NCI-H1048 (cell line): Measurements from ENCODE around the gene AMER3.
"Not testable (repeated sequence)": the region's sequence is repeated elsewhere in the genome, so short reads cannot be mapped to it uniquely, and the experiment has no call there.

Experiments used
- DNase-seq: peaks from one replicate; lab custom pipeline; 2025; lab: John Stamatoyannopoulos, UW

Gene AMER3, protein sequence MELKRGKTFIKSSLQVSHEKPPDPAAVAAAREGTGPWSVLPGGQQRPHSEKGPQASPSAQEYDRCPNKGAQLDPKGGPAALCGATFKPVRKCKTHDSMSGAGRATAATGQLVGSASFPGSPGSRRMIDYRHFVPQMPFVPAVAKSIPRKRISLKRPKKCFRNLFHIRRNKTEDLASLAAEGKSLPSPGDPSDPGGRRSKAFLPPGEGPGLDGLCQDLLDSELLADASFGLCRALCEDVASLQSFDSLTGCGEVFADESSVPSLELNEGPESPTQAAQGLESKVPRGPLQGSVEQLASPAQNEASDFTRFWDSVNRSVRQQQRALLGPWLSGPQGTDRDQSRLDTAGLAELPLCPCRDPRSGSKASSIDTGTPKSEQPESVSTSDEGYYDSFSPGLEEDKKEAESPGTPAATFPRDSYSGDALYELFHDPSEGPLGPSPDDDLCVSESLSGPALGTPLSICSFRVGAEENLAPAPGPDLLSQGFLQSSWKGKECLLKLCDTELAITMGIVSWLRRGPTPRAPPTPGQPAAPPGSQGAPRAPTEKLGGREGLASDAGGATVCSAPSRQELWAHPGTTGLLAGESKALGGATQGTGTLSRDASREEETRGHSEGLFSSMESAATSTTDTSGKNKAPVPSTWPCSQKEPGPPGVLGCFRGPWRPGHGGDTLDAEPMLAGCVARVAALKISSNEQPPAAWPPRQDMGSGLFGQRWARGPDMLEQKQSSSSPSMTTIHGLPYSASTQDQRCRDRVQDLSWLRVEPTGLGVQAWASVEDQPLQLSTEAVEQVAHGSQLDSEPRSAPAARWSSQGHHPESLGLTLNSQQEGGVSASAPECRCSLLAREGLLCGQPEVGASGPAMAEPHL

DNA sequence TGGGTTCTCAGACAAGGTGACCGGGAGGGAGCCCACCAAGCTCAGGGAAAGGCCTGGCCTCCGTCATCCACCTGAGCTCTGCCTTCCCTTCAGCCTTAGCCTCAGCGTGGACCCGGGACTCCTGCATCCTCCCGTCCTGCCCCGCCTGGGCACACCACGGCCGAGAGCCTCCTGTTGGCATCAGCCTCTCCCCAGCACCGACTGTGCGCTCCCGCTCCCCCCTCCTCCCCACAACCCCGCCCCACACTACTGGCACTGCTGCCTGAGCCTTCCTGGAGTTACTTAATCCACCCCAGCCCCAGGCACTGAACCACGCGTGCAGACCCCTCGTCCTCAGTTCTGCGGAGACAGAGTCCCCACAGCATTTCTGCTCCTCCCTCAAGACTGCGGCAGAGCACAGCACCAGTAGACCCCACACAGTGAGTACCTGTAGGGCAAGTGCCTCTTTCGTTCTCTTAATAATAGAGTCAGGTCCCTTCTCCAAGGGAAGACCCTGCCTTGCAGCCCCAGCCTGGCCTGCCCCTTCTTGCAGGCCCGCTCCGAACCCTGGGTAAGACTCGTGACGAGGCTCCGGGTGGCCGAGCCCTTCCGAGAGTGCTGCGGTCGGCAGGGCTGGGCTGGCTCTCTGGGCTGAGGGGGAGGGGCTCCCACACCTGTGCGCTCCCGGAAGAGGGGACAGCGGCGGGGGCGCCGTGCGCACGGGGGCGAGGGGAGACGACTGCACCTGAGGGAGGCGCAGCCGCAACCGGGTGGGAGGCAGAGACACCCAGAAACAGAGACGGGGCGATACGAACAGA, at the start of gene AMER3:
Gene AMER3 (plus strand): TSS at position 285 of the 797 bp plus-strand sequence. CDS start 6,533 bp downstream, outside the sequence.
- no peak for DNase-seq

DNA sequence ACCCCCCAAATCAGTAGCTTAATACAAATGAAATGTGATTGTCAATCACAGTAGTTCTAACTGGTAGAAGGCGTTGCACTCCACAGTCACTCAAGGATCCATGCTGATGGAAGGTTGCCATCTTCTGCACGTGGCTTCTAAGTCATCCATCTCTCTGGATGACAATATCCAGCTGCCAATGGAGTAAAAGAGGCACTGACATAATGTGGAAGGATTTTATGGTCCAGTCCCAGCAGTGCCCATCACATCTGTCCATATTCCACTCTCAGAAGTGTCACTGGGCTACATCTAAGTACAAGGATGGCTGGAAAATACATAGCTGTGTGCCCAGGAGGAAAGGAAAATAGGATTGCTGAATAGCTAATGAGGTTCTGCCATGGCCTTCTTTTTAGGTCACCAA, 40.5 kb upstream of the AMER3 start:
- DNase-seq = not testable (repeated sequence)

DNA sequence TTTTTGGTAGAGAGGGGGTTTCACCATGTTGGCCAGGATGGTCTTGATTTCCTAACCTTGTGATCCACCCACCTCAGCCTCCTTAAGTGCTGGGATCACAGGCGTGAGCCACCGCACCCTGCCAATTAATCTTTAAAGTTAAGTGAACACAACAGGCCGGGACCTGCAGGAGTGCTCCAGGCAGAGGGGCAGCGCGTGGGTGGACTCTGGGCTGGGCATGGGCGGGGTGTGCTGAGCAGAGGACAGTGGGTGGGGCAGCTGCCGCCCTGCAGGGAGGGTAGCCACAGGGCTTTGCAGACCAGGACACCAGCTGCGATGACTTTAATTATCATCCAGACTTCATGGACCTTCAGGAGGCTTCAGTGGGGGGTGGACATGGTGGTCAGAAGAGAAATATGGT, 35.3 kb upstream of the AMER3 start:
- no peak for DNase-seq

DNA sequence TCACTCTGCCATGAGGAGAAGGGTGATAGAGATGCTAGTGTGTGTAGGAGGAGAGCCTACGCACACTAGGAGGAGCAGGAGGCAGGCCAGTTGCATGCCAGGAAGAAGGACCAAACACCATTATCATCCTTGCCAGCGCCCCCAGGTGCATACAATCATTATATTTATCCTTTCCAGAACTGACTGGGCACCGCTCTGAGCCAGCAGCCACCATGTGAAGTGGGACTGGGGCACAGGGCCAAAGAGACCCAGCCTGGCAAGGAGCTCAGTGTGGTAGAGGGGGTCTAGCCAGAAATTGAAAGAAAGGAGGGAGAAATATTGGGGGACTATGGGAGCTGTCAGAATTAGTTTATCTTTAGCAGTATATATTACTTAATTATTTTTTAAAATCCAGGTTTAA, 34.8 kb upstream of the AMER3 start:
- no peak for DNase-seq

DNA sequence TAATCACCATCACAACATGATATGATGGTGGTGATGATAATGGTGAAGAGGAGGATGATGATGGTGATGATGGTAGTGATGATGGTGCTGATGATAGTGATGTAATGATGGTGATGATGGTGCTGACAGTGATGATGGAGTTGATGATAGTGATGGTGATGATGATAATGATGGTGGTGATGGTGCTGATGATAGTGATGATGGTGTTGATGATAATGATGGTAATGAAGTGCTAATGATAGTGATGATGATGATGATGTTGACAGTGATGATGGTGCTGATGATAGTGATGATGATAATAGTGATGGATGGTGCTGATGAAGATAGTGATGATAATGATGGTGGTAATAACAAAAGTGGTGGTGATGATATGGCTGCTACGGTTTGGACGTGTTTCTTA, 30.9 kb upstream of the AMER3 start:
- no peak for DNase-seq

DNA sequence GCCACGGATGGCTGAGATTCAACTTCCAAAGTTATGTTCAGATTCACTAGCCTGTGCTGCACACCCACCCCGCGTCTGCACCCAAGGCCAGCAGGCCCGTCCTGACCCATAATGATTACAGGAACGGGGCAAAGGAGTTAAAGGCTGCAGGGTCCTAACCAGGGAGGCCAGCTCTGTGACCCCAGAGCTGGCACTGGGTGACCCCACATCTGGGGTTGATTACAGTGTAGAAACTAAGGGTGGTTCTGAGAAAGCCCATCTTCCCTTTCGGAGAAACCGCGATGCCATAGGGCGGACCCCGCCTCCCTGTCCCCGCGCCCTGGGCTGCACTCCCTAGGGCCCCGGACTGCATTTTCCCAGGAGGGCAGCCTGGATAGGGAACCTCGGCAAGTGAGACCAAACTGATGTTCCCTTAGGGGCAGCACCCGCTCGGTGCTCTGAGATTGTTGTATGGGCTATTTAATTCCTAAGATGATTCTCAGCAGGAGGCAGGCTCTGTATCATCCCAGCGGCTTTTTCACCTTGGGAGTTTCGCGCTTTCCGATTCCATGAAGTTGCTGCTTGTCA, 28.6 kb upstream of the AMER3 start:
- DNase-seq = no peak

DNA sequence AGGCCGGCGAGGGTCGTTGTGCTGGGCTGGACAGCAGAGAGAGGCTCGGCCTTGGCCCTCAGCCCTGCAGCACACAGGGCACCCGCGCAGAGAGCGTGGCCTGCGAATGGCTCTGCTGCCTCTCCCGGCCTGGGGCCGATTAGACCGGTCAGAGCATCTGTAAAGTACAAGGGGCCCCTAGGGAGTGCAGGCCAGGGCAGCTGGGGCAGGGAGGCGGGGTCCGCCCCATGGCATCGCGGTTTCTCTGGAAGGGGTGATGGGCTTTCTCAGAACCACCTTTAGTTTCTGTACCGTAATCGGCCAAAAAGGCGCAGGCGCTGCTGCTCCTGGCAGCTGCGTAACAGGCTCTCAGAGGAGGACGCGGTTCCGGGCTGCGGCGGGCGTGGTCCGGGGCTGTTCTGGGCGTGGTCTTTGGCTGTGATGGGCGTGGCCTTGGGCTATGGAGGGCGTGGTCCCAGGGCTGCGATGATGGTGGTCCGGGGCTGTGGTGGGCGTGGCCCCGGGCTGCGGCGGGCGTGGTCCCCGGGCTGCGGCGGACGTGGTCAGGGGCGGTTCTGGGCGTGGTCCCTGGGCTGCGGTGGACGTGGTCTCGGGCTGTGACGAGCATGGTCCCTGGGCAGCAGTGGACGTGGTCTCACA, 27.9 kb upstream of the AMER3 start:
- peak; percentile 80 for DNase-seq

DNA sequence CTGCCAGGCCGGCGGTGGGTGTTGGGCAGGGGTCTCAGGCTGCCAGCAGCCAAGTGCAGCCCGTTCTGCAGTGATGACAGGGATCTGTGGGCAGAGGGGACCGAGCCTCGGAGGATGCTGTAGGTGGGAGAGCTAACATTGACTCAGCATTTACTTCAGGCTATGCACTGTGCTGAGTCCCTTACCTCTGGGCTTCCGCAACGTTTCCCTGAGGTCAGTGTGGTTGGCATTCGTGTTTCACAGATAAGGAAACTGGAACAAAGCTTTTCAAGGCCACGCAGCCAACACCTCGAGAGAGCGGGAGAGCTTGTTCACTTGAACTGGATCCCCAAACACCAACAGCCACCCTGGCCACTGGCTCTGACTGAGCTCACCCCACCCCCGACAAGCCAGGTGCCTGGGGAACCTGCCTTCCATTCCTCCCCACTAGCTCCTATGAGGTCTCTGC, 27.3 kb upstream of the AMER3 start:
- no peak for DNase-seq

DNA sequence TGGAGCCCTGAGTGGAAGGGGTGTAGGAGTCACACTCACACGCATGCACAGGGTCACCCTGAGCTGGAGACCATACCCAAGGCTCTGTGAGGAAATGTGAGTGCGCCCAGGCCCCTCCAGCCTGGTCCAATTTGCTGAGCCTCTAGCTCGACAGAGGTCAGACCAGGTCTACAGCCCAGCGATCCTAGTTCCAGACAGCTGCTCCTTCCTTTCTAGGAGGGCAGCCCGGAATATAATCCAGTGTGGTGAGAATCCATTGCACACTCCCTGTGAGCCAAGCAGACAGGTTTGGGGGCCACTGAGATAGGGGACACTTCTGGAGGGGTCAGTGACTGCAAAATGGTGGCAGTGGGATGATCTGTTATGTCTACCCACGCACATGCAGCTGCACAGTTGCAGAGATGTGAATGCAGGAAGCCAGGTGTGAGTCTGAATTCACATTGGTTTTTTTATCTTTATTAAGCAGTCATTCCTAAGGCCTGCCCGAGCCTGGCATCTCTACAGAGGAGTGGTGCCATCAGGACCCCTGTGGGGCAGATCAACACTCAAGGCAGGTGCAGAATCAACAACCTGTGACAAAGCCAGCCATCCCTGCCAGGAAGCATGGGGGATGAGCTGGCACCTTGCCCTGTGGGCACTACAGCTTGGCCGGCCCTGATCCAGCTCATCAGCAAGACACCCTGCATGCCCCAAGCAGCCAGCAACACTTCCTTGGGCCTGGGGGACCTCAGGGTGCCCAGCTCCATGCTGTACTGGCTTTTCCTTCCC, 26.6 kb upstream of the AMER3 start, which contains the start of gene GPR148:
Gene GPR148 (plus strand): TSS at position 522 of the 768 bp plus-strand sequence. CDS start 82 bp downstream, at position 604.
- DNase-seq = no peak

DNA sequence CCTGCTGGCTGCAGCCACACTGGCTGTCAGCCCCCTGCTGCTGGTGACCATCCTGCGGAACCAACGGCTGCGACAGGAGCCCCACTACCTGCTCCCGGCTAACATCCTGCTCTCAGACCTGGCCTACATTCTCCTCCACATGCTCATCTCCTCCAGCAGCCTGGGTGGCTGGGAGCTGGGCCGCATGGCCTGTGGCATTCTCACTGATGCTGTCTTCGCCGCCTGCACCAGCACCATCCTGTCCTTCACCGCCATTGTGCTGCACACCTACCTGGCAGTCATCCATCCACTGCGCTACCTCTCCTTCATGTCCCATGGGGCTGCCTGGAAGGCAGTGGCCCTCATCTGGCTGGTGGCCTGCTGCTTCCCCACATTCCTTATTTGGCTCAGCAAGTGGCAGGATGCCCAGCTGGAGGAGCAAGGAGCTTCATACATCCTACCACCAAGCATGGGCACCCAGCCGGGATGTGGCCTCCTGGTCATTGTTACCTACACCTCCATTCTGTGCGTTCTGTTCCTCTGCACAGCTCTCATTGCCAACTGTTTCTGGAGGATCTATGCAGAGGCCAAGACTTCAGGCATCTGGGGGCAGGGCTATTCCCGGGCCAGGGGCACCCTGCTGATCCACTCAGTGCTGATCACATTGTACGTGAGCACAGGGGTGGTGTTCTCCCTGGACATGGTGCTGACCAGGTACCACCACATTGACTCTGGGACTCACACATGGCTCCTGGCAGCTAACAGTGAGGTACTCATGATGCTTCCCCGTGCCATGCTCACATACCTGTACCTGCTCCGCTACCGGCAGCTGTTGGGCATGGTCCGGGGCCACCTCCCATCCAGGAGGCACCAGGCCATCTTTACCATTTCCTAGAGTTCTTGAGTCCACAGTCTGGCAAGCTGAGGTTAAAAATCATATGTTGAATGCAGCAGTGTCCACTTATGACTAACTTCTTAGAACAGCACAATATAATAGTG, 25.7 kb upstream of the AMER3 start:
- DNase-seq = no peak

DNA sequence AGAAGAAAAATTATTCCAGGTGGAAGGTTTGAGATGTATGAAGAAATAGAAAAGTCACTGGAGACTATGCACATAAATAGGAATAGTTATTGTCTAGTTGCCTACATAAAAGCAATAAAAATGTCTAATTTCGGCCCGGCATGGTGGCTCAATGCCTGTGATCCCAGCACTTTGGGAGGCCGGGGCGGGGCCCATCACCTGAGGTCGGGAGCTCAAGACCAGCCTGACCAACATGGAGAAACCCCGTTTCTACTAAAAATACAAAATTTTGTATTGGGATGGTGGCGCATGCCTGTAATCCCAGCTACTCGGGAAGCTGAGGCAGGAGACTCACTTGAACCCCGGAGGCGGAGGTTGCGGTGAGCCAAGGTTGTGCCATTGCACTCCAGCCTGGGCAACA, 23.1 kb upstream of the AMER3 start:
- not testable (repeated sequence) for DNase-seq

DNA sequence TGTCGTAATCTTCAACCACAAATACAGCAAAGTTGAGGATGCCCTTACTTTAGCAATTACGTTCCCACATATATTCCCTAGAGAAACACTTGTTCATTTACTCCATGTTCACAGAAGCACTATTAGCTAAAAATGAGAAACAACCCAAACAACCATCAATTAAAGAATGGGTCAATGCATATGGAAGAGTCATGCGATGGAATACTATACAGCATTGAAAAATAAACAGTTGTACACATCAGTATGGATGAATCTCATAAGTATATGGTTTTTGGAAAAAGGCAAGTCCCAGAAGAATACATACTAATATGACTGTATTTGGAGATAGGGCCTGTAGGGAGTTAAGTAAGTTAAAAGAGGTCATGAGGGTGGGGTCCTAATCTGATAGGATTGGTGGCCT, 20.1 kb upstream of the AMER3 start:
- no peak for DNase-seq

DNA sequence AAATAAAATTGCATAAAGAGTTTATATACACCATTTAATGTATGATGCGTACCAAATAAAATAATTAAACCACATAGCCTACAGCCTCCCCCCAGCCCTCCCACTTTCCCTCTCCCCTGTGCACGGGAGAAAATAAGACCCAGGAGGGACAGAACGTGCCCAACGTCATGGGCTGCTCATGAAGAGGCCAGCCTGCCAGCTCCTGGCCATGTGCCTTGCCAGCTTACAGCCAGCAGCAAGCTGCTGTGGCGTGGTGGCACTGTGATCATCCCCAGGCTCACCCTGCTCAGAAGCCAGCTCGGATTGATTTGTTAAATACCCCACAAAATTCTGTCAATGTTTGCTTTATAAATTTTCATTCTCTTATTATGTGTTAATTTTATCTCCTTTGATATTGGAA, 18.9 kb upstream of the AMER3 start:
- DNase-seq = no peak

DNA sequence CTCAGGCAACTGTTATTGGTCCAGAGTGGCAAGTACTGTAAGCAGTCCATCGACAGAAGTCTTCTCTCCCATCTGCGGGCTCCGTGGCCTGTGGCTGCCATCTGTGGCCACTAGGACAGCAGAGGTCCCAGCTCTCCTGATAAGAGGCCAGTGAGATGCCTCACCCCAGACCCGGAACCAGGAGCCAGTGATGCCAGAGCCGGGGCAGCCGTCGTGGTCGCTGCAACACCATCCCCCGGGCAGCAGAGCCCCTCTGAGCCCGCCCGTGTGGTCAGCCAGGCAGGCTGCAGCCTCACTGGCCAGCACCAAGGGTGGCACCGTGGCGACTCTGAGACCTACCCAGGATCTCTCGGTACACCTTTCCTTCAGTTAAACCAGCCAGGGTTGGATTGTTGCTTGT, 17.7 kb upstream of the AMER3 start:
- DNase-seq = no peak

DNA sequence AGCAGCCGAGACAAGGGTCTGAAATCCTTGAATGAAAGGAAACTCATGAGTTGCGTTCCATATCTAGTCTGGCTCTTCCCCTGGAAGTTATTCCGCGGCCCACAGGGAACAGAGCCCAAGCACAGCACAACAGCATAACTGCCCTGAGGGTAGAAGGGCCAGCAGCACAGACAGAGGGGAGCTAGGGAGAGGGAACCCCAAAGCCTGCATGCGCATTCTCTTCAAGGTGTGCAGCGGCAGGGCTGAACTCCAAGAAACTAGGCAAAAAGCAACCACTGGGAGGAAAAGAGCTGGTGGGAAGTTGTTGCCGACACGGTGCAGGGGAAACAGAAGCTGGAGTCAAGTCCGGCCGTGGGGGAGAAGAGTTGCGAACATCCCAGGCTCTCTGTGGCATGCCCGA, 14.7 kb upstream of the AMER3 start:
- no peak for DNase-seq

DNA sequence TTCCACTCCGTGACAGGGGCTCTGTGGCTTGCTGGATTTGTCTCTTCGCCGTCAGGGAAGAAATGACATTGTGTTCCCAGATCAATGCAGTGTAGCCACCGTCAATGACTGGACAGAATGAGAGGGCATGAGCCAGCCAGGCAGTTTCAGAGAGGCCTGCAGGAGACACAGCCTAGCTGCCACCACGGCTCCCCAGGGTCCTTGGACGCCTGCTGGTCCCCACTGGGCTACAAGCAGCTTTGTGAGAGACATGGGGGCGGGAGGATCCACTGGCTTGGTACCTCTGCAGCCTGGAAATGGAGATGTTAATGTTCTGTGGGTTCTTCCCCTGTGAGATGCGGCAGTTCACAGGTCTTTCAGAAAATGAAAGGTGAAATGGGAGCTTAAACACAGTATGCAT, 12.1 kb upstream of the AMER3 start:
- no peak for DNase-seq

DNA sequence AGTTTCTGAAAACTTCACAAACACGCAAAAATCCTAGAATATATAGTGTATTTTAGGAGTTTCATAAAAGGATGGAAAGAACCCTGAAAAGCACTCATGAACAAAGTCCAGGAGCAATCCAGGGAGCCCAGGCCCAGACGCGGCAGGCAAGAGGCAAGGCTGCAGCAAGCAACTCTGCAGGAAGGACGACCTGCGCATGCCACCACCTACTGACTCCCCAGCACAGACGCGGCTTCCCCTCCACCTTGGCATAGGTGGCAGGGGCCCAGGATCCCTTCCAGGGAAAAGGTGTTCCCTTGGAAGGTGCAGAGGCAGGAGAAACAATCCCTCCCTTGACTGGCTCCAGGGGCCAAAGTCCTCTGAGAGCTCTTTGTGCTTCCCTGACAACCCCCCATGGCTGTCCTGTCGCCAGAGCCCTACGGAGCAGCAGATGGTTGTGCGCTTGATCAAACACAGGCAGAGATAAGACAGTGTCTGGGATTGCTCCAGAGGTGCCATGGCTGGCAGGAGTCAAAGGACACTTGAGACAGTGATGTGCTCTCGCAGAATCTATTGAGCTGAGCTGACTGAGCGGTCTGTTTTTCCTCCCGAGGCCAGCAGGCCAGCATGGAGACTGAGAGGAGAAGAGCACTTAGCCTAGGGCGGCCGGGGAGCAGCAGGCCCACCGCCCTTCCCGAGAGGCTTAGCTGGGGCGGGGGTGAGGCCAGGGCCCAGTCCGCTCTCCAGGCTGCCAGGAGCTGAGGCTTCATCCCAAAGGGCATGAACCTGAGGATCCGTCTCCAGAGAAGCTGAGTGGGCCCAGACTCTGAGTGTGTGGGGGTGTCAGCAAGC, 10.8 kb upstream of the AMER3 start:
- no peak for DNase-seq

DNA sequence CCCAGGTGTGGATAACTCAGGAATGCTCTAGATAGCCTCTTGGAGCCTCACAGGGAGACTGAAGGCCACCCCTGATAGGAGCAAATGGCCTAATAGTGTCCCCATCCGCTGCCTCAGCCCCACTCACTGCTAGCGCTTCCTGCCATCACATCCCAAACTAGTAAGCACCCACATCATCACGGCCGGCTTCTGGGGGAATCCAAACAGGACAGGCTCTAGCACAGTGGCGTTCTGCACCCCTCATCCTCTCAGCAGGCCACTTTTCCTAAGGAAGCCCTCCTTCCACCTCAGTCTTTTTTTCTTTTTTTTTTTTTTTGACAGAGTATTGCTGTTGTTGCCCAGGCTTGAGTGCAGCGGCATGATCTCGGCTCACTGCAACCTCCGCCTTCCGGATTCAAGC, 6.3 kb upstream of the AMER3 start:
- DNase-seq = no peak
